SK-N-SH treated with all-trans-retinoic acid at 6 μM for 48 hours (cell line): ENCODE measurements around the gene GREB1L.
A peak's percentile ranks its signal among the peaks of the same experiment; 100 is the strongest.

Experiments used
- ATAC-seq: fragments of 200-7000 bp; cut with Tn5 transposase; 3 replicates; pipeline ENCODE4 v1.9.1; 2020; ENCODE audit warnings: mild to moderate bottlenecking, moderate library complexity
- ARNTL ChIP-seq: fragments of 450-650 bp; formaldehyde crosslinking; IDR thresholded peaks from 2 replicates; pipeline ENCODE4 v1.5.0; 2020; ENCODE audit warnings: low read depth, mild to moderate bottlenecking, moderate library complexity, borderline replicate concordance
- CREB5 ChIP-seq: fragments of 250-450 bp; sonication (Bioruptor Pico); IDR thresholded peaks from 2 replicates; pipeline ENCODE4 v1.5.1; 2020; ENCODE audit warnings: low read depth, mild to moderate bottlenecking, moderate library complexity
- CSDC2 ChIP-seq: fragments of 250-450 bp; sonication (Bioruptor Pico); IDR thresholded peaks from 2 replicates; pipeline ENCODE4 v1.5.0; 2020; ENCODE audit warnings: mild to moderate bottlenecking, moderate library complexity
- CSRNP3 ChIP-seq: fragments of 250-450 bp; sonication (Bioruptor Pico); IDR thresholded peaks from 2 replicates; pipeline ENCODE4 v1.5.1; 2021; ENCODE audit warnings: mild to moderate bottlenecking, moderate library complexity
- ESRRG ChIP-seq: fragments of 250-450 bp; sonication (Bioruptor Pico); IDR thresholded peaks from 2 replicates; pipeline ENCODE4 v1.6.1; 2021; ENCODE audit warnings: mild to moderate bottlenecking
- GLIS3 ChIP-seq: fragments of 250-450 bp; sonication (Bioruptor Pico); IDR thresholded peaks from 2 replicates; pipeline ENCODE4 v1.5.0; 2020; ENCODE audit warnings: mild to moderate bottlenecking, moderate library complexity
- ISL1 ChIP-seq: fragments of 250-450 bp; sonication (Bioruptor Pico); IDR thresholded peaks from 2 replicates; pipeline ENCODE4 v2.1.2; 2022; ENCODE audit warnings: mild to moderate bottlenecking, moderate library complexity
- OSR1 ChIP-seq: fragments of 250-450 bp; sonication (Bioruptor Pico); IDR thresholded peaks from 2 replicates; pipeline ENCODE4 v1.8.0; 2022; ENCODE audit warnings: moderate library complexity, mild to moderate bottlenecking, inconsistent platforms
- POU6F1 ChIP-seq: fragments of 250-450 bp; sonication (Bioruptor Pico); IDR thresholded peaks from 2 replicates; pipeline ENCODE4 v1.8.0; 2021; ENCODE audit warnings: low read depth, mild to moderate bottlenecking, moderate library complexity, borderline replicate concordance
- PPARA ChIP-seq: fragments of 250-450 bp; sonication (Bioruptor Pico); IDR thresholded peaks from 2 replicates; pipeline ENCODE4 v1.5.0; 2020; ENCODE audit warnings: mild to moderate bottlenecking, borderline replicate concordance
- RARB ChIP-seq: fragments of 250-450 bp; sonication (Bioruptor Pico); IDR thresholded peaks from 2 replicates; pipeline ENCODE4 v1.8.0; 2021; ENCODE audit warnings: mild to moderate bottlenecking, moderate library complexity
- SNAI2 ChIP-seq: fragments of 250-450 bp; sonication (Bioruptor Pico); IDR thresholded peaks from 2 replicates; pipeline ENCODE4 v1.5.0; 2020; ENCODE audit warnings: mild to moderate bottlenecking, moderate library complexity
- TCF4 ChIP-seq: fragments of 250-450 bp; sonication (Bioruptor Pico); IDR thresholded peaks from 2 replicates; pipeline ENCODE4 v1.8.0; 2021; ENCODE audit warnings: mild to moderate bottlenecking, moderate library complexity, borderline replicate concordance
- TSHZ2 ChIP-seq: fragments of 250-450 bp; sonication (Bioruptor Pico); IDR thresholded peaks from 2 replicates; pipeline ENCODE4 v1.5.0; 2020; ENCODE audit warnings: mild to moderate bottlenecking, moderate library complexity
- ZC3H10 ChIP-seq: fragments of 250-450 bp; sonication (Bioruptor Pico); IDR thresholded peaks from 2 replicates; pipeline ENCODE4 v1.5.1; 2021; ENCODE audit warnings: mild to moderate bottlenecking, moderate library complexity
- ZFP3 ChIP-seq: fragments of 250-450 bp; sonication (Bioruptor Pico); IDR thresholded peaks from 2 replicates; pipeline ENCODE4 v1.5.0; 2020; ENCODE audit warnings: mild to moderate bottlenecking, moderate library complexity
- ZFP30 ChIP-seq: fragments of 450-650 bp; formaldehyde crosslinking; IDR thresholded peaks from 2 replicates; pipeline ENCODE4 v1.5.0; 2022; ENCODE audit warnings: mild to moderate bottlenecking, moderate library complexity
- ZNF70 ChIP-seq: fragments of 450-650 bp; formaldehyde crosslinking; IDR thresholded peaks from 2 replicates; pipeline ENCODE4 v1.5.0; 2020; ENCODE audit warnings: mild to moderate bottlenecking, moderate library complexity
- ZNF8 ChIP-seq: fragments of 450-650 bp; formaldehyde crosslinking; IDR thresholded peaks from 2 replicates; pipeline ENCODE4 v1.5.0; 2020; ENCODE audit warnings: mild to moderate bottlenecking, moderate library complexity

Gene GREB1L

GRCh38 chr18:21550510-21550970 lies 308.5 kb downstream of the GREB1L start (continued):
- no peak for TF ChIP-seq CSRNP3 (CRISPR knock-in tag)
- TF ChIP-seq ZNF70: no peak
- TF ChIP-seq PPARA: no peak
- no peak for TF ChIP-seq CREB5 (CRISPR knock-in tag)
- TF ChIP-seq CSDC2 (CRISPR knock-in tag): no peak
- no peak for TF ChIP-seq ZFP30

GRCh38 chr18:21557607-21558253 lies 315.7 kb downstream of the GREB1L start:
- no peak for ATAC-seq
- TF ChIP-seq ZC3H10 (CRISPR knock-in tag) (no peak), ESRRG (no peak), GLIS3 (CRISPR knock-in tag) (no peak), TSHZ2 (no peak), ZFP3 (no peak), ZNF8 (no peak), TCF4 (no peak), SNAI2 (CRISPR knock-in tag) (no peak), ISL1 (CRISPR knock-in tag) (no peak), OSR1 (CRISPR knock-in tag) (no peak), ZNF70 (no peak), ARNTL (no peak), ZFP30 (no peak)
- TF ChIP-seq, all 23 proteins: peak for 0

- ATAC-seq: no peak
- TF ChIP-seq ISL1 (CRISPR knock-in tag): no peak
- no peak for TF ChIP-seq ZFP3
- no peak for TF ChIP-seq TCF4
- no peak for TF ChIP-seq ESRRG
- TF ChIP-seq POU6F1: no peak
- TF ChIP-seq CREB5 (CRISPR knock-in tag): no peak
- no peak for TF ChIP-seq CSDC2 (CRISPR knock-in tag)
- TF ChIP-seq ZNF70: no peak
- TF ChIP-seq SNAI2 (CRISPR knock-in tag): no peak
- TF ChIP-seq ZNF8: no peak
- TF ChIP-seq ZC3H10 (CRISPR knock-in tag): no peak
Measured at GRCh38 chr18:21559195-21559594, 317.2 kb downstream of the GREB1L start.

GRCh38 chr18:21571772-21572171 lies 329.7 kb downstream of the GREB1L start:
- peak; percentile 59; the same call in 2 of the 3 replicates for ATAC-seq
- TF ChIP-seq ISL1 (CRISPR knock-in tag): peak; percentile 81
- no peak for TF ChIP-seq PPARA
- TF ChIP-seq ZC3H10 (CRISPR knock-in tag): no peak
- TF ChIP-seq RARB (CRISPR knock-in tag): no peak
- TF ChIP-seq, all 23 proteins: peak for 1
